ENCODE data around the gene FHIP1B.

- TF ChIP-seq CTCF (IDR thresholded peaks at IDR 0.05 in 8 of 11, conservative IDR thresholded peaks at IDR 0.05 in 3 of 11) (no peak), POLR2A (IDR thresholded peaks at IDR 0.05) (no peak), POLR2AphosphoS5 (IDR thresholded peaks at IDR 0.05) (no peak)
Measured at GRCh38 chr11:6210274-6210955, 24.0 kb downstream of the FHIP1B start.

Data from spleen (tissue), 7 donors.